ENCODE measurements around the gene SERINC1. TPM values are rescaled to one million over a fixed set of nuclear protein-coding genes. Genes with fewer than 3 reads are reported as not detected.

Gene SERINC1
- total and polyA plus RNA-seq, 9 of the 15 experiments (the other 6 are each of a cell fraction or from before 2014, with no cell fraction given), result 28.8 to 64.6 (median 39.7) TPM

DNA sequence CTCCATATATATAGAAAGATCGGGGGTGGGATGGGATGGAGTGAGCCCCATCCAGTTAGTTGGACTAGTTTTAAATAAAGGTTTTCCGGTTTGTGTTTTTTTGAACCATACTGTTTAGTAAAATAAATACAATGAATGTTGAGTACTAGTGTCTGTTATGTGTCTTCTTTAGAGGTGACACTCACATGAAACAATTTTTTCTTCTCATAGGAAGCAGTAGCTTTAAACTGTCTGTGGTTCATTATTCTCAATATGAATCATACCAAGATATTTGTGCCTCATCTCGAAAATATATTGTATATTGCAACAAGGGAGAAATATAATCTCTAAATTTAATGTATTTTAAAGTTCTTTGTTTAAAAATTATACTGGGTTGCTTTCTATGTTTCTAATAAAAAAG is 38.8 kb downstream of the SERINC1 start:
- DNase-seq (ENCODE audit: extremely low read depth in 1 of 4, low spot score in 3 of 4) (no peak), ATAC-seq (no peak), FAIRE-seq (no peak)
- Histone ChIP-seq H2AFZ (ENCODE audit: low read depth, low read length) (no peak overlapping the region), H3K27ac (ENCODE audit: extremely low read depth, low read depth, low read length) (no peak overlapping the region), H3K36me3 (ENCODE audit: control insufficient read depth, insufficient read depth, low read length) (peaks cover 74% of the 10 kb centered on the region), H3K9me1 (ENCODE audit: control insufficient read depth, insufficient read depth, low read length) (no peaks in the 10 kb centered on the region), H3K9me3 (replicated peaks; ENCODE audit: control insufficient read depth, insufficient read depth, low read depth, low read length) (0 out of 2 replicates have a peak, but pooled peaks cover 2% of the 10 kb centered on the region), H3K4me3 (no peak overlapping the region), H3K27me3 (ENCODE audit: control insufficient read depth in 2 of 2, insufficient read depth in 2 of 2, low read length in 2 of 2) (no peaks in the 10 kb centered on the region), H3K4me2 (ENCODE audit: insufficient read depth, low read length) (no peak overlapping the region), H3K79me2 (ENCODE audit: control insufficient read depth, insufficient read depth, low read length) (no peaks in the 10 kb centered on the region; the same call in 2 of the 3 replicates), H3K4me1 (replicated peaks in 1 of 2; ENCODE audit: control insufficient read depth in 2 of 2, insufficient read depth in 2 of 2, low read length in 2 of 2) (no peaks in the 10 kb centered on the region; a peak in 1 of 5 replicates), H3K9ac (ENCODE audit: insufficient read depth in 1 of 2, low read depth in 2 of 2, low read length in 2 of 2) (no peak overlapping the region), H4K20me1 (replicated peaks; ENCODE audit: control insufficient read depth, insufficient read depth, low read length) (no peaks in the 10 kb centered on the region)
- 95% methylated on average over 3 of the region's 3 CpGs for WGBS (ENCODE audit: insufficient coverage, low coverage, missing lambda C conversion rate)
- no TSS peak for BruUV-seq (replicated peaks)
- ChIA-PET CTCF (ENCODE audit: low intra/inter-chr PET ratio) (no interaction called here), POLR2A (no interaction called here)
- intact Hi-C loops (cut with micrococcal nuclease) (loop anchor here (5.0 kb wide), 1 partner anchor 51 kb away; no protein-coding TSS in a partner anchor), in situ Hi-C loops (cut with MboI) (no loop called here)
- TF ChIP-seq ZNF778 (CRISPR knock-in tag; IDR thresholded peaks at IDR 0.05), result no peak
- no peak for TF ChIP-seq SMAD2 (IDR thresholded peaks at IDR 0.05; ENCODE audit: low read depth, low read length)
- no peak for TF ChIP-seq AFF4 (CRISPR knock-in tag; IDR thresholded peaks at IDR 0.05)
- TF ChIP-seq SNIP1 (IDR thresholded peaks at IDR 0.05; ENCODE audit: low read depth), result no peak
- no peak for TF ChIP-seq ZNF140 (CRISPR knock-in tag; IDR thresholded peaks at IDR 0.05)
- TF ChIP-seq RBFOX2 (IDR thresholded peaks at IDR 0.05; ENCODE audit: low read depth, low read length), result no peak
- no peak for TF ChIP-seq U2AF2 (optimal IDR thresholded peaks at IDR 0.05; ENCODE audit: low read depth, low read length)
- TF ChIP-seq NFE2 (IDR thresholded peaks at IDR 0.05; ENCODE audit: low read depth), result no peak
- no peak for TF ChIP-seq NFXL1 (CRISPR knock-in tag; IDR thresholded peaks at IDR 0.05)
- no peak for TF ChIP-seq HDGF (IDR thresholded peaks at IDR 0.05)
- TF ChIP-seq SIN3B (IDR thresholded peaks at IDR 0.05; ENCODE audit: low read depth), result no peak
- no peak for TF ChIP-seq KAT2B (IDR thresholded peaks at IDR 0.05; ENCODE audit: low read depth, low read length)
- TF ChIP-seq ZNF57 (CRISPR knock-in tag; IDR thresholded peaks at IDR 0.05), result no peak
- TF ChIP-seq CTCF (IDR thresholded peaks at IDR 0.05 in 2 of 3, conservative IDR thresholded peaks at IDR 0.05 in 1 of 3; ENCODE audit: insufficient read depth in 2 of 3, low read depth in 1 of 3, low read length in 3 of 3), result no peak
- no peak for TF ChIP-seq ZNF263 (CRISPR knock-in tag; IDR thresholded peaks at IDR 0.05; ENCODE audit: borderline replicate concordance)
